GM18519 (cell line): Measurements from ENCODE around the gene ZNF518A.

Source experiments
- ATAC-seq: cut with Tn5 transposase; IDR thresholded peaks from one replicate; pipeline ENCODE4 v1.9.1; 2021; ENCODE audit warnings: mild to moderate bottlenecking, moderate library complexity; ENCODE audit not compliant: unreplicated experiment, low FRiP score

Gene ZNF518A, protein sequence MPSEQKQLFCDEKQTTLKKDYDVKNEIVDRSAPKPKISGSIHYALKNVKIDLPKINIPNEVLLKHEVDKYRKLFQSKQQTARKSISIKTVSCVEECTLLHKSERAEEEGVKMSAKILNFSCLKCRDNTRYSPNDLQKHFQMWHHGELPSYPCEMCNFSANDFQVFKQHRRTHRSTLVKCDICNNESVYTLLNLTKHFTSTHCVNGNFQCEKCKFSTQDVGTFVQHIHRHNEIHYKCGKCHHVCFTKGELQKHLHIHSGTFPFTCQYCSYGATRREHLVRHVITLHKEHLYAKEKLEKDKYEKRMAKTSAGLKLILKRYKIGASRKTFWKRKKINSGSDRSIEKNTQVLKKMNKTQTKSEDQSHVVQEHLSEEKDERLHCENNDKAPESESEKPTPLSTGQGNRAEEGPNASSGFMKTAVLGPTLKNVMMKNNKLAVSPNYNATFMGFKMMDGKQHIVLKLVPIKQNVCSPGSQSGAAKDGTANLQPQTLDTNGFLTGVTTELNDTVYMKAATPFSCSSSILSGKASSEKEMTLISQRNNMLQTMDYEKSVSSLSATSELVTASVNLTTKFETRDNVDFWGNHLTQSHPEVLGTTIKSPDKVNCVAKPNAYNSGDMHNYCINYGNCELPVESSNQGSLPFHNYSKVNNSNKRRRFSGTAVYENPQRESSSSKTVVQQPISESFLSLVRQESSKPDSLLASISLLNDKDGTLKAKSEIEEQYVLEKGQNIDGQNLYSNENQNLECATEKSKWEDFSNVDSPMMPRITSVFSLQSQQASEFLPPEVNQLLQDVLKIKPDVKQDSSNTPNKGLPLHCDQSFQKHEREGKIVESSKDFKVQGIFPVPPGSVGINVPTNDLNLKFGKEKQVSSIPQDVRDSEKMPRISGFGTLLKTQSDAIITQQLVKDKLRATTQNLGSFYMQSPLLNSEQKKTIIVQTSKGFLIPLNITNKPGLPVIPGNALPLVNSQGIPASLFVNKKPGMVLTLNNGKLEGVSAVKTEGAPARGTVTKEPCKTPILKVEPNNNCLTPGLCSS (N-terminal part only)

DNA sequence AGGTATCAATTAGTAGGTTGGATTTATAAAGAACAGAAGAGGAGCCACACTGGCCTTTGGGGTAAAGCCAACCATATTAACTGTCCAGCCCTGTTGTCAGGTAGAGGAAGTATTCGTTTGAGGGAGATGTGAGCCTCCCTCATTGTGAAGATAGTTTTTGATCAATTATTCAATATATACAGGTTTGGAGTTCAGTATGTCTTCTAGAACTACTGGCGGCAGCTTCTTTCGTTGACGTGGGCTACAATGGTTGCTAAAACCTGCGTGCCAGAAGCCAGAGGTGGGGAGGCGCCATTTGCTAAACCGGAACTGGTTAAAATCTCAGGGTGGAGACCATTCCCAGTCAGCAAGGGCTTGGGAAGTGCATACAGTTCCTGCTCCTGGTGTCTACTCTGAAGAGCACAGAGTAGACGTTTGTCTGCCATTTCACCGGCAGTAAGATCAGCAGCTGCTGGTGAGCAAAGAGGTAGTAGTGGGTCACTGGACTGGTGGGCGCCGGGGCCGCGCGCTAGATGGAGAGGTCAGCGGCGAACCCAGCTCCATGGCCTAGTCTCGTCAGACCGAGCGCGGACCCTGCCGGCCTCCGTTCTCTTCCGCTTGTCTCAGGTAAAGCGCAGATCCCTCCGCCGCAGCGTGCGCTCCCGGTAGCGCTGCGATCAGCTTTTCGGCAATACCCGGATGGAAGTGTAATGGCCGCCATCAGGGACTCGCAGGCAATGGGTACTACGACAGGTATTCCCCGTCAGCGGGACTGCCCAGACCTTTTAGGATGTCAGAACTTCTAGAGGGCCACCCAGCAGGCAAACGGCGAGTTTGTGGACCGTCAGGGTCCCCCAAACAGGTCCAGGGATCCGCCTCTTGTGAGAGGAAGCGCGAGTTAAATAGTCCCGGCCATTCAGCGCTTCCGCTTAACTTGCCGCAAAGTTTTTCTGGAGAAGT lies at the start of gene ZNF518A:
ZNF518A (plus strand) TSS at position 911 of the 939 bp plus-strand sequence. CDS start 26,026 bp downstream, outside the sequence.
- ATAC-seq = peak; percentile 52

DNA sequence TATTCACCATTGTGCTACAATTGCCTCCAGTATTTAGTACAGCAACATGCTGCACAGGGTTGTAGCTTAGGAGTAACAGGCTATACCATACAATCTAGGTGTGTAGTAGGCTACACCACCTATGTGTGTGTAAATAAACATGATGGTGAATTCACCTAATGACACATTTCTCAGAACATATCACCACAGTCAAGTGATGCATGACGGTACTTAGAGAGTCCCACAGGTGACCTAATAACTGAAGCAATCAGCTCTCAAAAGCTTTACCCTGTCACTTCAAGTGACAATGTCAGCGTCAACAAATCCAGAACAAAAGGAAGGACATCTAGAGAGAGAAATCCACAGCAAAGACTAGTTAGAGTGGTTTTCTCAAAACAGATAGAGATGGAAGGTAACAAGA lies 47.9 kb upstream of the ZNF518A start:
- no peak for ATAC-seq

DNA sequence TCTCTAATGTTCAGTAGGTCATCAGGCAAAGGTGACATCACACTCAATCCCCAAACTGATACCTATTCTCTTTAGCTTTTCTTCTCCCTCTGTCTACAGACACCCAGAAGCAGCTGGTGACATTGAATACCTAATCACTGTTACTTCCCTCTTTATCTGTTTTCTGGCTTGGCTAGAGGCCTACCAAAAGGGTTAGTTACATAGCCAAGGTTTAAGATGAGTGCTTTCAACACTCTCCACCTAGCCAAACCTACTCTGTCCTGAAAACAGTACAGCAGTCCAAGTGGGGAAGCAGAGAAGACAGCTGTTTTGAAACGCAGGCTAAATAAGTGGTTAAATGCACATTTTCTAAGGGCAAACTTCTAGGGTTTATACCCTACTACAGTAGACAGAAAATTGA lies 47.3 kb upstream of the ZNF518A start:
- ATAC-seq = no peak

DNA sequence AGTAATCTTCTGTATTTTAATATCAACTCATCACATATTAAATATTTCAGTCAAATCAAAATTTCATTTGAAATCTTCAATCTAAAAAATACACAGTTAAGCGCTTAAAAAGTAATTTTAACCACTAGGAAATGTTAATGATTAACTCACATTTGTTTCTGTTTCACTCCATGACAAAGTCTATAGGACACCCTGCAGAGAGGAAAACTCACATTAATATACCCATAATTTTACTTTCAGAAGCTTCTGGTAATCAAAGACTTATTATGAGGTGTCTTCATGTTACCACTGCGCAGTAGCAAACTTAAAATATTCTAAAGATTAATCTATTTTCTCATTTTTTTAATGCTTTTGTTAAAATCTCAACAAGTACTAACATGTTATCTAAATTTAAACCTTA lies 41.0 kb upstream of the ZNF518A start:
- ATAC-seq = no peak

DNA sequence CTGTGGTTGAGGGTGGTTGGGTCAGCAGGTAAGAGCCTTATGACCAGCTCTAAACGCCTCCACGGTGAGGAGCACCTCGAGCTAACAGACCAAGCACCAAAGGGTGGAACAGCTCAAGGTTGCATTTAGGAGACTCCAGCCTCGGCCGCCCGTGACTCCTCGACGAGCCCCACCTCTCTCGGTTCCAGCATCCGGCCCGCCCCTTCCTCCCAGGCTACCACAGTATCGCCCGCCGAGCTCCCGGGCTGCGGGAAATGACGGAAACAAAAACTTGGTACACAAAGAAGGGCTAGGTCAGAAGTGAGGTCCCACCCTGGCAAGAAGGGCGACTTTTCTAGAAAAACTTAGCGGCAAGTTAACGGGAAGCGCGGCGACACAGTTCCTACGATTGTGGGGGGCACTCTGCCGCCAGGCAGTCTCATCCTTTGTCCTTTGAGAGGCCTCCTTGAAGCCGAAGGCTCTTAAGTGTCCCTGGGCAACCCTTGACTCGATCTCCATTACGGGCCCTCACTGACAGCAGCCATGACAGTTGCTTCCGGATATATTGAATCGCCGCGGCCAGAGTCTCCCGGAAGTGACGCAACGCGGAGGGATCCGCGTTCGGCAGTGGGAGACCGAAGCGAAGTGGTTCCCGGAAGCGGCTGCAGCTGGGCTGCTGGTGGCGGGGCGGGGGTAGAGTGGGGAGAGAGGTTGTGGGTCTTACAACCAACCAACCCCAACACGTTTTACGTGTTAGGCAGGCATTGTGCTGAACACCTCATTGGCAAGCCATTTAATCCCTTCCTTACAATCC lies 40.2 kb upstream of the ZNF518A start:
- ATAC-seq = peak; percentile 68

DNA sequence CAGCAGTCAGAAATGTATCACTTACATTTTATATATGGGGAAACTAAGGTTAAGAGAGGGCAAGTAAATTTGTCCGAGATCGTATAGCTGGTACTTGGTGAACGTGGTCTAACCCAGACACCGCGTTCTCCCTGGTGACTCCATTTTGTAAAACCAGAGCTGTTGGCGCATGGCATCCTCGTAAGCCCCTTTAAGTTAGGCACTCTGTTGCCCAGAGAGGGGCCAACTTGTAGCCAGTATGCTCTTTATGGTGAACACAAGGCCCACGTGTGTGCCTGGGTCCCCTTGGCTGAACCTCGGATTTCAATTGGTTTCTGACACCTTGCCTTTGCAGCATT lies 39.7 kb upstream of the ZNF518A start:
- ATAC-seq = no peak

DNA sequence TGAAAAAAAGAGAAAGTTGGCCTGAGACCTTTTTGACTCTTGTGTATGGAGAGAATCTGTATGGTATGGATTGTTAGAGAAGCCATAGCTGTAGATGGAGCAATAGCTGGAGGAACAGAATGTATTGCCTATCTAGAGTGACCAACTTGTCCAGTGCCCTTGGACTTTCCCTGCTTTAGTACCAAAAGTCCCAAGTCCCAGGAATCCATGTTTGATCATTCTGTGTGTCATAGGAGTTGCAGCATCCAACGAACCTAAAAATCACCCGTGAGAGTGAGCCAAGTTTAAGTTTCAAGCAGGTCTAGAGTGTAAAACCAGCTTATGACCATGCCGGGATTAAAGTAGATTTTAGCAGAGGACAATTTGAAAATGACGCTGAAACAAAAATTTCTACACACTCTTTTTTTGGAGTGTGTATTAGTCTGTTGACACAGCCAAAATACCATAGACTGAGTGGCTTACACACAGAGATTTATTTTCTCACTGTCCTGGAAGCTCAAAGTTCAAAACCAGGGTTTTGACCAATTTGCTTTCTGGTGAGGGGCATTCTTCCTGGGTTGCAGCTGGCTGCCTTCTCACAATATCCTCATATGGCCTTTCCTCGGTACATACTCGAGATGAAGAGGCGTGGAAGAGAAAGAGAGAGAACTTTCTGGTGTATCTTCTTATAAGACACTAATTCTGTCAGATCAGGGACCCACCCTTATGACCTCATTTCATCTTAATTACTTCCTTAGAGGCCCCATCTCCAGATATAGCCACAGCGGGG lies 36.9 kb upstream of the ZNF518A start:
- ATAC-seq = no peak

DNA sequence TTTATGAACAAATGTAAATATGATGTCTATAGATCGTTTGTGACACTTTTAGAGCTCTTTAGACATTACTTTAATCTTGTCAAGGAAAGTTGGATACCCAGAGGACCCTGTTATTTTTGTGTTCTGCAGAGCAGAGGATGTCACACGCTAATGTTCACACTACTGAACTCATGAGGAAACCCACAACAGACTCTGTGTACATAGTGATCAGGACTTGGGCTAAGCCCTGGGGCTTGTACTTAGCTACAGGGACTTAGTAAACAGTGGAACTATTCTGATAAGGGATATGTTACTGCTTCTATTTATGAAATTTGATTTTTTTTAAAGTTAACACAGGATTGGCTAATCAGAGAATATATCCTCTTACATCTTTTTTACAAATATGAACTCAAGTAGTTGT lies 36.1 kb upstream of the ZNF518A start:
- ATAC-seq = no peak

DNA sequence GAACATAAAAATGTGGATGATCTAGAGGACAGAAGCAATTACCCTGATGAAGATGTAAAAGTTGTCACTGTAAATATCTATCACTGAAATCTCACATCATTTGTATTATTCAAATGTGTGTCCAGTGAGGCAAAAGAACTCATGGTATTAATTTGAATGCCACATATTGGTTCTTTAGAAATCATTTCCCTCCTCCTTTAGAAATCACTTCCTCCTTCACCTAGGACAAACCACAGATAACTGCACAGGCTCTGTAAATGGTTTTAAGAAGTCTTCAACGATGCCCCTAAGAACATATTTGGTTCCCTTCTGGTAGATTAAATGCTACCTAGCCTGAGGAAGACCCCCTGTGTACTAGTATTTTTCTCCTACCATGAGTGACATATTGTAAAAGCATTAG lies 33.1 kb upstream of the ZNF518A start:
- no peak for ATAC-seq

DNA sequence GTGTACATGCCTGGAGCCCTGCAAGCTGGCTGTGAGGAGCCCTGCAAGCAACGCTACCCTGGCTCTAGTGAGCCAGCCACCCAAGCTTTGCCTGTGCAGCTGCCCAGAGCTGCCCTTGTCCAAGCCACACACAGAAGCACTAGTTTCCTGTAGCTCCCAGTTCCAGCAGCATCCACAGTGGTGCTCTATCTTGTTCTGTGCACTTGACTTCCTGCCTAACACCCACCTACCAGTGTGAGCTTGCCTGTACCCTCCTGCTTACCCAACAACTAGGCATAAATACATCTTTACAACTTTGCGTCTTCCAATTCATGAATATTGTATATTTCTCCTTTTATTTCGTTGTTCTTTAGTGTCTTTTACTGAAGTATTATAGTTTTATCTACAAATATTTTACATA lies 32.2 kb upstream of the ZNF518A start:
- no peak for ATAC-seq

DNA sequence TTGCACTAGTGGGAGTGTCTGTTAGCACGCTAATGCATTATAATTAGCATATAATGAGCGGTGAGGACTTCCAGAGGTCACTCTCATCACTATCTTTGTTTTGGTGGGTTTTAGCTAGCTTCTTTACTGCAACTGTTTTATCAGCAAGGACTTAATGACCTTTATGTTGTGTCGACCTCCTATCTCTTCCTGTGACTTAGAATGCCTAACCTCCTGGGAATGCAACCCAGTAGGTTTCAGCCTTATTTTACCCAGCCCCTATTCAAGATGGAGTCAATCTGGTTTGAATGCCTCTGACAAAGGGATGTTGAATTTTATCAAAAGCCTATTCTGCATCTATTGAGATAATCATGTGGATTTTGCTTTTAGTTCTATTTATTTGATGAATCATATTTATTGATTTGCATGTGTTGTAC lies 22.5 kb upstream of the ZNF518A start:
- ATAC-seq = no peak

DNA sequence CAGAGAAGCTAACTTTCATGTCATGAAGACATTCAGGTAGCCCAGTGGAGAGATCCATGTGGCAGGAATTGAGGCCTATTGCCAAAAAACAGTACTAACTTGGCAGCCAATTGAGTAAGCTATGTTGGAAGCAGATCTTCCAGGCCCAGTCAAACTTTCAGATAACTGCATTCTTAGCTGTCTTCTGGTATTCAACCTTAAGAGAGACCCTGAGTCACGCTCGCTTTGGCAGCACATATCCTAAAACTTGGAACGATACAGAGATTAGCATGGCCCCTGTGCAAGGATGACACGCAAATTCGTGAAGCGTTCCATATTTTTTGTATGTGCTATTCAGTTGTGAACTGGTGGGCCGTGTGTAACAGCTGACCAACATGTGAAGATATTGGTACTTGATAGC lies 17.6 kb upstream of the ZNF518A start:
- no peak for ATAC-seq

DNA sequence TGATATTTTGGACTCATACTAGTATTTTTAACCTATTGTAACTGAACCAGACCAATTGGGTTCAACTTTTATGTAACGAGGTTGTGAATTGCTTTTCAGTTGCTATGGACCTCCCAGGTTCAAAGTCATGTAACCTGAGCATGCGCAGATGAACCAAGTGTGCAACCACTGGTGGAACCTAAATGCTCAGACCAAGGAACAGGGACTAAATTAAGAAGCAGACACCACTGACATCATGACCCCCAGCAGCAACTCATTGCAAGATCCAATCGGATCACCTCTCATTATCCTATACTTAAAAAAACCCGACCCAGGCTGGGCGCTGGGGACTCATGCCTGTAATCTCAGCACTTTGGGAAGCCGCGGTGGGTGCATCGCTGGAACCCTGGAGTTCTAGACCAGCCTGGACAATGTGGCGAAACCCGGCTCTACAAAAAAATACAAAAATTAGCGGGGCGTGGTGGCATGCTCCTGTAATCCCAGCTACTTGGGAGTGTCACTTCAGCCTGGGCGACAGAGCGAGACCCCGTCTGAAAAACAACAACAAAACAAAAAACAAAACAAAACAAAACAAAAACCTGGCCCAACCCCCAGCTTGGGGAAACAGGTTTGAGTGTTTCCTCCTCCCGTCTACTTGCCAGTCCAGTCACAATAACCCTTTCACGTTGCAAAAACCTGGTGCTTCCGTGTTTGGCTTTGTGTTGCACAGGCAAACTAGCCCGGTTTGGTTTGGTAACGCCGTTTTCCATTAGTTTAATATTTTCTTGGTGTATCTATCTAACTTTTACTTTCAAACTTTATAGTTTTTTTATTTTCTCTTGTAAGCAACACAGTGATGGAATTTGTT lies 11.3 kb upstream of the ZNF518A start:
- ATAC-seq = no peak

DNA sequence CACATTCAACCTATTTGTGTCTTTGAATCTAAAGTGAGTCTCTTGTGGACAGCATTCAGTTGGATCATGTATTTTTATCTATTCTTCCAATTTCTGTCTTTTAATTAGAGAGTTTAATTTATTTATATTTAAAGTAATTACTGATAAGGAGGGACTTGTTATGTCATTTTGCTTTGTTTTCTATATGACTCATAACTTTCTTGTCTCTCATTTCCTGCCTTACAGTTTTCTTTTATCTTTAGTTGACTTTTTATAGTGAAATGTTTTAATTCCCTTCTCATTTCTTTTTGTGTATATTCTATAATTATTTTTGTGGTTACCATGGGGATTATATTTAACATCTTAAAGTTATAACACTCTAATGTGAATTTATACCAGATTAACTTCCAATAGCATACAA lies 7.3 kb upstream of the ZNF518A start:
- ATAC-seq = no peak

DNA sequence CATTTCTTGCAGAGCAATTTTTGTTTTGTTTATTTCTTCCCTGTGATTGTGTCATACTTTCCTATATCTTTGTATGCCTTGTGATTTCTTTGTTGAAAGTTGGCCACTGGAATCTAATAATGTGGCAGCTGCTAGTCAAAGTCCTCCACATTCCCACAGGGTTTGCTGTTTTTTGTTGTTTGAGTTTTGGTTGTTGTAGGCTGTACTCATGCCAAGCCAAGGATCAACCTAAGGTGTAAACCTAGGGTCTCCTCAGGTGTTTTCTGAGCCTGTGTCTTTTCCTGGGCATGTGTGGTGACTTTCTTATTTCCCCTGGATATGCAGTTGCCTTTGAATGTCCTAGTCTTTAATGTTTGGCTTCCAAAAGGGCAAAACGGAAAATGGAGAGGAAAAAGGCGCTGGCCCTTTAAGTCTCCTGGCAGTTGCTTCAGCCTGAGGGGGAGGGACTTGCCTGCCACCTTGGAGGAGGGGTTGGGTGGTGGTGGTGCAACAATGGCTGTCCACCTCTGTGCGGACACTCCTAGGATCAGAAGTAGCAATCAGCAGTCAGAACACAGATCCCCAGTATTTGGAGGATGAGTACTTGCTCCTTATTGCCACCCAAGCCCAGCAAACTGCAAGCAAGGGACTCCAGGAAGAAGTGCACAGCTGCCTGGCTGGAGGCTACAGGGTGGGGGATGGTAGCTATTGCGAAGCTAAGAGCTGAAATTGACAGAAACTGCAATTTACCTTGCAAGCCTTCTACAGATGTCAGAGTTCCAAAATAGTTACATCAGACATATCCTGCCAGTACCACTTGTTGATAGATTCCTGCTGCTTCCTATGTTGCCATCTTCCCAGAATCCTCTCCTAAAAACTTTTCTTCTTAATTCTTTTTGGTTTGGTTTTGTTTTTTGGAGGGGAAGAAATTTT lies 5.6 kb upstream of the ZNF518A start:
- no peak for ATAC-seq

DNA sequence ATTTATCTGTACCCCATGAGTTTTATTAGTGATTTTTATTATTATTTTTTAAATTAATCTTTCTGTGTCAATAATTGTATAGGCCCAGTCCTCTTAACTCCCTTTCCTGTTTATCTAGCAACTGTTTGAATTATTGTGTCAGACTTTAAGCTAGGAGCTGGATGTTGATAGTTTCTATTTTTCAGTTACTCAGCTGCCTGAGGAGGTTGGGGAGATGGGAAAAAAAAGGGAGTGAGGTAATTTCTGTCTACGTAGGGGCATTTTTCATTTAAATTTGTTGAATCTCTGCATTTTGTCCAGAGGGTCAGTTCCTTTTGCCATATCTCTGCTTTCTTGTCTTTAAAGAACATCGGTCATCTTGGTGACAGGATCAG lies 5.0 kb upstream of the ZNF518A start:
- ATAC-seq = no peak
